GM21576 (cell line): ENCODE measurements around the gene DAB2.

ENCODE experiments used
- ATAC-seq: cut with Tn5 transposase; IDR thresholded peaks from one replicate; pipeline ENCODE4 v1.9.1; 2021; ENCODE audit warnings: mild to moderate bottlenecking, moderate library complexity; ENCODE audit not compliant: unreplicated experiment

The DAB2 gene

GRCh38 chr5:39424736-39425637 lies at the start of gene DAB2:
DAB2 (minus strand) TSS chr5:39424980; CDS start chr5:39394320, 30,660 bp downstream.
- ATAC-seq, result no peak

DNA sequence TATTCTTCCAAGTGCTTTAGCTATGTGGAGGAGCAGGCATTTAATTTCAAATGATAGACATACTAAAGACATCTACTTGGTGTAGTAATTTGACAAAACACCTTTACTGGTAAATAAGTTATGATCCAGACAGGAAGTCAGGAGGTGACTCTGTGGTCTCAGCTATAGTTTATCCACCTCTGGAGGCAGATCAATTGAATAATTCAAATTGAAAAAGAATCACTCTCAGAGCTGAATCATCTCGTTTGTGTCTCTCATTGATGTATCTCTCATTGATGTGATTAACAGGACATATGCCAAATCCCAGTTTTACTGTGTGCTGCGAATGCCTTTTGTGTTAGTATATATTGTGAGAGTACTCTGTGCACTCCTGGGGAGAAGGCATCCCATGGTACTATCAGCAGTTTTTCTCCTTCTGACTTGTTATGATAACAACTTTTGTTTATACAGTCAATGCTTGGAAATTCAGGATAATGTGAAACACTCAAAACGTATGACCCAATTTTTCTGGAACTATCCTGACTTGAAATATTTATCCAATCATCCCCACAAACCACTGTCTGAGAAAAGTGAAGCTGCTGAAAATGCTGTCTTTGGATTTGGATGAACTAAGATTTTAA lies 48.5 kb upstream of the DAB2 start:
- ATAC-seq, result no peak

- no peak for ATAC-seq
These were observed 47.2 kb upstream of the DAB2 start for GRCh38 chr5:39471836-39472508.

DNA sequence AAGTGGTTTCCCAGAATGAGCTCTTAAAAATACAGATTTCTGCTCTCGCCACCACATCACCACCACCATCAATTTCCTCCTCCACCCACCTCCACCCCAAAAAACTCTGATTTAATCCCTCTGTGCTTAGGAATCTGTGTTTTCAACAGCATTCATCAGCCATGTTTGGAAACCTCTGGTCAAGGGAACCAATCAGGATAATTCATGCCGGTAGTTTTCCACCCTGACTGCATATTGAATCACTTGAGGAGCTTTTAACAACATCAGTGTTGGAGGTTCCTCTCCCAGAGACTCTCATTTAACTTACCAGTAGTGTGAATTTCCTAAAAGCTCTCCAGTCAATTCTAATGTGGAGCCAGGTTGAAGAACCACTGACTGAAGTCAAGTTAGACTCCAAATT lies 46.0 kb upstream of the DAB2 start:
- ATAC-seq, result no peak

- ATAC-seq, result no peak
These were observed 45.1 kb upstream of the DAB2 start for GRCh38 chr5:39469777-39470415.

DNA sequence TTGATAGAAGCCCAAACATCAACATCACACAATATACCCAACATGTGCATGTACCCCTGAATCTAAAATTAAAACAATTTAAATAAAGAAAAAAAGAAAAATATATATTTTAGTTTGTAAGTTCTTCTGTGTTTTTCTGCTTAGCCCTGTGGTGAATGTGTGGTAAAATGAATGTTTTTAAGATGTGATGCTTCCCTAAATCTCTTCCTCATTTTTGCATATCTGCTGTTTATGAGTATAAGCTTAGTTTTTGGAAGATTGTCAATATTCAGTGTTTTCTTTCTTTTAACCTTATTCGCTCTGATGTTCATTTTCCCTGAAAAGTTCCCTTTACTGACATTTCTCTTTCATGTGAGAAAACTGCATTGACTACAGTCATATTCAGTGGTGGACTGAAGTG lies 44.4 kb upstream of the DAB2 start:
- no peak for ATAC-seq

DNA sequence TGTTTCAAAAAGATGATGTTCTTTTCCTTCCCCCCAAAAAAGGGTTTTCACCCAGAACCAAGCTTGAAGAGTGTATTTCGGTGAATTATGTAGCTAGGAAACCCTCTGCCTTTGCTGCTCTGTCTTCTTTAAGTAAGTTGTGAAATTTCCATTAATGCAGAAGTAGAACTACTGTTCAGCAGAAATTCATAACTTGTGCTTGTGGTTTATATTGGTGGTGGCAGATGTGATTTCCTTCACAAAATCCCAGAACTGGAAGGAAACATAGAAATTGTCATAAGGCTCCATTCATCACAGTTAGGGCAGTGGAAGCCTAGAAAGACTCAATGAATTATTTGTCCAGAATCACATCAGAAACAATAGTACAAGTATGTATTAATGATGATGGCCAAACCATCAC lies 42.1 kb upstream of the DAB2 start:
- no peak for ATAC-seq

DNA sequence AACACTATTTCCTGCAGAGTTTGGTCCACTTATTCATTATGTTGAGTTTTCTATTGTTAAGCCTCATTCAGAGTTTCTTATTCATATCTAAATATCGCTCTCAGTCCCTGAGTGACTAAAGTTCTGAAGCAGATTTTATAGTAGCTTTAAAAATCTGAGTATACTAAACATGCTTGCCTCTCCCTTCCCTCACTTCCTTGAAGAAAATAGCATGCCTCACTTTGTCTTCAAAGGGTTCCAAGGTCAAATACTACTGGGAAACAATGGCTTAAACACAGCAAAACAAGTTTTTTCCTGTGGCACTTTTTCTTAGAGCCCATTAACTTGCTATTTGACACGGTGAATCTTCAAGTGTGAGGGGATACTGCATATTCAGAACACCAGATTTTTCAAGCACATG lies 41.1 kb upstream of the DAB2 start:
- ATAC-seq, result no peak

GRCh38 chr5:39465097-39465496 lies 40.3 kb upstream of the DAB2 start:
- no peak for ATAC-seq

DNA sequence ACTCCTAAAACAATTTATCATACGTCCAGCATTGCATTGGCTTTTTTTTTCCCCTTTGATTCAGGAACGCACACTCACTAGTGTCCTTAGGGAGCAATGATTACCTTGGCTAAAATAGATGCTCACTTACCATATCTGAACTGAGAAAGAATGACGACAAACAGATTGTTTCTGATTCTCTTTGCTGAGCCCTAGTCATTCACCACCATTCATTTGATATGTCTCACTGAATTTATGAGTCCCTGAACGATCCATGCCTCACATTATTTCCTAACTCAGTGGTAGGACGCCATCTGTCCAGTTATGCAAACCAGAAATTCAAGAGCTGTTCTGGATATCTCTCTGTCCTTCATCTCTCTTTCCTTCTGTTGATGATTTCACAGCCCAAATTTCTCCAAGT lies 39.3 kb upstream of the DAB2 start:
- no peak for ATAC-seq

GRCh38 chr5:39462211-39462610 lies 37.4 kb upstream of the DAB2 start:
- ATAC-seq, result no peak

GRCh38 chr5:39461007-39461682 lies 36.4 kb upstream of the DAB2 start:
- ATAC-seq, result peak; percentile 73

- no peak for ATAC-seq
These were observed 35.1 kb upstream of the DAB2 start for GRCh38 chr5:39459907-39460306.

DNA sequence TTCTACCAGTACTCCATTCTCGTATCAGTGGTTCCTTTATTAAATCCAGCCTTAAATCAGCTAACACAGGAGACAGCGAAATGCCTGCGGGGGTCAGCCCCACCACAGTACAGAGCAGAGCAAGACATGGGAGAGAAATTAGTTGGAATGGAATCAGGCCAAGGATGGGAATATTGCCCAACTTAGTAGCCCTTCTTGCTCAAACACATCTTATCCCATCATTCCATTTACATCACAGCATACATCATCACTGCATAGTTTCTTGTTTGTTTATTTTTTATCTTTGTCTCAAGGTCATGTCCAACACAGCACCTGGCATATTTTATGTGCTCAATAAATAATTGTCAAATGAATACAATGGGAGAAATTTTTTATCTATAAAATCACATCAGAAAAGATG lies 34.3 kb upstream of the DAB2 start:
- ATAC-seq, result no peak

DNA sequence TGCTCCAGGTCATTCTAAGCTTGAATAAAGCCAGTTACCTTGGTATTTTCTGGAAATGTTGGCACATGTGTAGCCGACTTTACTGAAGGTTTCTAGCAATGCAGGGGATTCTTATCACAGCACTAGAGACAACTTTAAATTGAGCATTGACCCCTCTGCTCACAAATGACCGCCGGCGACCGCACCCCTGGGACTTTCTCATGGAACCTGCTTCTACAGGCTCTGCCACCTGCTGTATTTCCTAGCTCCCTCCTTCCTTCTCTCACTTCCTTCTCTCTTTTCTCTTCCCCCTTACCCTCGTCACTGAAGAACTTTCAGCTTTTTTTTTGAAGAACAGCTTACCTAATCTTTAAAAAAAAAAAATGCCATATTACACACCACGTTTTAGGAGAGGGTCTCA lies 30.9 kb upstream of the DAB2 start:
- ATAC-seq, result no peak

- no peak for ATAC-seq
These were observed 28.8 kb upstream of the DAB2 start for GRCh38 chr5:39453606-39454005.

GRCh38 chr5:39452846-39453245 lies 28.1 kb upstream of the DAB2 start:
- ATAC-seq, result no peak

DNA sequence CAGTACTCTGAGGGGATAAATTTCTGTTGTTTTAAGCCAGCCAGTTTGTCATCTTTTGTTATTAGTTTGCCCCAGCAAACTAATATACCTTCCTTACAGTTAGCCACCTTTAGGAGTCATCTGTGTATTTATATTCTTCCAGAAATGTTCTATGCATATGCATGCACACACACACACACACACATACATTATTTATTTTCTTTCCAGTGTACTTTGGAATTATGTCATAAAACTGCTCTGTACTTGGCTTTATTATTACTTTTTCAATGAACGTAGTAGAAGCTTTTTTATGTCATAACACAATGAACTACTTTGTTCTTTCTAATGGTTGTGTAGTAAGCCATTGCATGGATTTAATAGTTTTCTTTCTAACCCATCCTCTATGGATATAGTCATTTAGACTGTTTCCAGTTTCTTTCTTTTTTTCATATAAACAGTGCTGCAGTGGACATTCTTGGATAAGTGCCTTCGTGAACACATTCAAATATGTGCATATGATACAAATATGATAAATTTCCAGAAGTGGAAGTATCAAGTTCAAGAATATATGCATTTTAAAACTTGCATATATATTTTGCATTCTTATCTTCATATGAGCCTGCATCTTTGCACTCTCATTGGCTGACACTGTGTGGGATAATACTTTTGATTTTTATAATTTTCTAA lies 26.6 kb upstream of the DAB2 start:
- ATAC-seq, result no peak

GRCh38 chr5:39450487-39450886 lies 25.7 kb upstream of the DAB2 start:
- ATAC-seq, result no peak

DNA sequence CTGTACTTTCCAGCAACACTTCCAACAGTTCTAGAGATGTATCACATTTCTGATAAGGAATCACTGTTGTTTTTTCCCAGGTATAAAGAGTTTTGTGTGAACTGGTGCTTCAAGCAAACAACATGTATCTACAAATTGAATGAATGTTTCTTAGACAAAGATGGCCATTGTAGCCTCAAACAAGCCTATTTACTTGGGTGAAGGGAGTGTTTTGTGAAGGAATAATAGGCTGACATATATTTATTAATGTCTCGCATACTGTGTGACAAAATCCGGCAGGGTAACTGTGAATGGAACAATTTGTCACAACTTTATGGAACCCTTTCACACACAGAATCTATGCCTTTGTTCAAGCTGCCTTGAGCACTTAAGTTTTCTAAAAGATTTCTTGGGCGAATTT lies 24.8 kb upstream of the DAB2 start:
- ATAC-seq, result no peak
